Cardiac atrium fibroblast (primary cell): ENCODE measurements around the gene PCGF1. TPM values are rescaled to one million over a fixed set of nuclear protein-coding genes. Genes with fewer than 3 reads are reported as not detected.

Experiments
- total RNA-seq: library from RNA; depleted of rRNA; stranded (reverse); fragments of >200 nt; gene quantifications from 2 replicates; pipeline ENCODE4 v1.2.3, GENCODE V29; 2015

PCGF1 gene
- 8.6 and 13.2 TPM in 2 replicates for total RNA-seq

GRCh38 chr2:74507145-74507925, at the start of gene PCGF1:
TSS of gene PCGF1 (minus strand) at chr2:74507695. CDS start at chr2:74507668, 27 bp downstream.

GRCh38 chr2:74553892-74554819, 46.7 kb upstream of the PCGF1 start, which contains the start of the genes DOK1 and LOXL3:
TSS of gene DOK1 (plus strand) at chr2:74554720. CDS start at chr2:74554755, 35 bp downstream.
TSS of gene LOXL3 (minus strand) at chr2:74553942. CDS start at chr2:74552634, 1,308 bp downstream.

GRCh38 chr2:74529357-74530238, 22.1 kb upstream of the PCGF1 start, which contains the start of the genes AUP1 and HTRA2:
TSS of gene AUP1 (minus strand) at chr2:74529706. CDS start at chr2:74529629, 77 bp downstream.
TSS of gene HTRA2 (plus strand) at chr2:74529933. CDS start at chr2:74530007, 74 bp downstream.

GRCh38 chr2:74525717-74526648, 18.5 kb upstream of the PCGF1 start, which contains the start of gene DQX1:
TSS of gene DQX1 (minus strand) at chr2:74526231. CDS start at chr2:74525729, 502 bp downstream.

GRCh38 chr2:74514368-74515270, 7.1 kb upstream of the PCGF1 start, which contains the start of gene TLX2:
TSS of gene TLX2 (plus strand) at chr2:74514450. CDS start at chr2:74514807, 357 bp downstream.

GRCh38 chr2:74499267-74499939, 8.1 kb downstream of the PCGF1 start, which contains the start of gene LBX2:
TSS of gene LBX2 (minus strand) at chr2:74499603. CDS start at chr2:74499537, 66 bp downstream.

GRCh38 chr2:74482801-74483674, 24.5 kb downstream of the PCGF1 start, which contains the start of the genes CCDC142 and TTC31:
TSS of gene CCDC142 (minus strand) at chr2:74482998. CDS start at chr2:74482837, 161 bp downstream.
TSS of gene TTC31 (plus strand) at chr2:74483081. CDS start at chr2:74483096, 15 bp downstream.

GRCh38 chr2:74472086-74472944, 35.2 kb downstream of the PCGF1 start, which contains the start of gene MRPL53:
TSS of gene MRPL53 (minus strand) at chr2:74472680. CDS start at chr2:74472660, 20 bp downstream.

GRCh38 chr2:74458132-74458937, 49.2 kb downstream of the PCGF1 start, which contains the start of gene WBP1:
TSS of gene WBP1 (plus strand) at chr2:74458438. CDS start at chr2:74458603, 165 bp downstream.

Other genes starting within 250 kb of the PCGF1 start
- under 0.01 and 0.16 TPM in 2 replicates for gene SLC4A5, start 164.3 kb downstream of the PCGF1 start, total RNA-seq
- gene DCTN1, start 127.4 kb downstream of the PCGF1 start, total RNA-seq = 113 and 118 TPM in 2 replicates
- under 0.01 and 0.49 TPM in 2 replicates for gene C2orf81, start 86.1 kb downstream of the PCGF1 start, total RNA-seq
- gene WDR54, start 86.0 kb downstream of the PCGF1 start, total RNA-seq = 30.6 and 40.4 TPM in 2 replicates
- 14.4 and 17.7 TPM in 2 replicates for gene RTKN, start 65.8 kb downstream of the PCGF1 start, total RNA-seq
- 7.5 and 23.3 TPM in 2 replicates for gene INO80B, start 52.6 kb downstream of the PCGF1 start, total RNA-seq
- gene WBP1, start 49.3 kb downstream of the PCGF1 start, total RNA-seq = 63.4 and 67.9 TPM in 2 replicates
- 78.3 and 84.1 TPM in 2 replicates for gene MOGS, start 42.3 kb downstream of the PCGF1 start, total RNA-seq
- gene MRPL53, start 35.0 kb downstream of the PCGF1 start, total RNA-seq = 28.7 and 37.1 TPM in 2 replicates
- 6.0 and 11.0 TPM in 2 replicates for gene CCDC142, start 24.7 kb downstream of the PCGF1 start, total RNA-seq
- gene TTC31, start 24.6 kb downstream of the PCGF1 start, total RNA-seq = 16.8 and 20.0 TPM in 2 replicates
- gene LBX2, start 8.1 kb downstream of the PCGF1 start, total RNA-seq = 1.6 and 2.1 TPM in 2 replicates
- gene TLX2, start 6.8 kb upstream of the PCGF1 start, total RNA-seq = not detected in 2 replicates
- gene DQX1, start 18.5 kb upstream of the PCGF1 start, total RNA-seq = not detected in 2 replicates
- gene AUP1, start 22.0 kb upstream of the PCGF1 start, total RNA-seq = 77.1 and 80.5 TPM in 2 replicates
- gene HTRA2, start 22.2 kb upstream of the PCGF1 start, total RNA-seq = 10.9 and 32.0 TPM in 2 replicates
- 76.8 and 97.7 TPM in 2 replicates for gene LOXL3, start 46.2 kb upstream of the PCGF1 start, total RNA-seq
- gene DOK1, start 47.0 kb upstream of the PCGF1 start, total RNA-seq = 27.6 and 30.6 TPM in 2 replicates
- not detected in 2 replicates for gene M1AP, start 140.6 kb upstream of the PCGF1 start, total RNA-seq
- gene SEMA4F, start 146.6 kb upstream of the PCGF1 start, total RNA-seq = 7.0 and 9.9 TPM in 2 replicates